AG04449 (cell line): Measurements from ENCODE around the gene TRIOBP.

Experiments used
- CTCF ChIA-PET: fragments of 350-600 bp; formaldehyde crosslinking; extraction: SDS; loops from one replicate; lab custom pipeline; 2021; ENCODE audit warnings: antibody characterized with exemption; lab: Yijun Ruan, JAX
- POLR2A ChIA-PET: fragments of 400-600, 350-600 bp; formaldehyde crosslinking; extraction: SDS; loops from one replicate; lab custom pipeline; 2020; ENCODE audit warnings: antibody characterized with exemption, inconsistent platforms; lab: Yijun Ruan, JAX
- DNase-seq: peaks from one replicate; pipeline ENCODE4 v3.0.0-alpha.2; 2010; ENCODE audit warnings: low read depth, low spot score
- H3K4me3 ChIP-seq: 2 replicates; pipeline ENCODE4 v1.5.1; 2011; ENCODE audit warnings: low read depth, mild to moderate bottlenecking, control low read depth, low read length
- CTCF ChIP-seq: IDR thresholded peaks from one replicate; pipeline ENCODE4 v1.5.1; 2011; ENCODE audit warnings: mild to moderate bottlenecking, moderate library complexity, low read length, control low read depth, inconsistent platforms; ENCODE audit not compliant: insufficient read depth; ENCODE audit errors: missing control alignments

TRIOBP gene

DNA sequence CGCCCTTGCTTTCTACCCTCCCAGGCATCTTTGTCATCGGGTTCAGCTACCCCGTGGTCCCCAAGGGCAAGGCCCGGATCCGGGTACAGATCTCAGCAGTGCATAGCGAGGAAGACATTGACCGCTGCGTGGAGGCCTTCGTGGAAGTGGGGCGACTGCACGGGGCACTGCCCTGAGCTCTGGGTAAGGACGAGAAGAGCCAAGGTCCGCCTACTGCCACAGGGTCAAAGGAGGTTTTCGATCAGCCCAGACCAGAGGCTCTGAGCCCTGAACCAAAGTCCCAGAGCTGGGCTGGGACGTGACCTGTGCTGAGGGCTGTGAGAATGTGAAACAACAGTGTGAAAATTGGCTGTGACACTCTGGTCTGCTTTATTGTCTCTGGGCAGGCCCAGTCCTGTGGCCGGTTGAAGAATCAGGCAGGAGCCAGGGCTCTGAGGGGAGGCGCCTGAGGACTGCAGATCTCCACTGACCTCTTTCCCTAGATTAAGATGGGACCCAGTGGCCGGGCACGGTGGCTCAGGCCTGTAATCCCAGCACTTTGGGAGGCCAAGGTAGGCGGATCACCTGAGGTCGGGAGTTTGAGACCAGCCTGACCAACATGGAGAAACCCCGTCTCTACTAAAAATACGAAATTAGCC, 119.8 kb downstream of the TRIOBP start:
- POLR2A ChIA-PET: no interaction called here
- TF ChIP-seq CTCF: no peak
- DNase-seq: no peak
- no peak overlapping the region for H3K4me3 ChIP-seq
- CTCF ChIA-PET: interaction anchor here (0.7 to 9.2 kb wide), 29 partner anchors 8 to 177 kb away, joined by 3 to 223 read pairs (median 7); partner anchors contain the start of genes ANKRD54, EIF3L, GCAT and MICALL1

- ChIA-PET CTCF (interaction anchor here (0.6 to 9.2 kb wide), 45 partner anchors 9 to 196 kb away, joined by 3 to 223 read pairs (median 4); partner anchors contain the start of genes ANKRD54, EIF3L, GCAT and MICALL1), POLR2A (interaction anchor here (1.3 to 1.8 kb wide), 4 partner anchors 10 to 26 kb away, joined by 5 to 8 read pairs (median 6); partner anchors contain the start of genes ANKRD54 and GCAT)
- DNase-seq: no peak
- H3K4me3 ChIP-seq: peak overlapping the region; percentile 10; the same call in 1 of the 2 replicates
- peak; percentile 90 for TF ChIP-seq CTCF
Measured at GRCh38 chr22:37817705-37818408, 121.0 kb downstream of the TRIOBP start.

- ChIA-PET CTCF (interaction anchor here (0.6 to 9.2 kb wide), 34 partner anchors 9 to 193 kb away, joined by 3 to 223 read pairs (median 6); partner anchors contain the start of genes ANKRD54, EIF3L, GCAT and POLR2F), POLR2A (interaction anchor here (1.3 to 1.8 kb wide), 4 partner anchors 9 to 26 kb away, joined by 5 to 8 read pairs (median 6); partner anchors contain the start of genes ANKRD54 and GCAT)
- DNase-seq: no peak
- peak overlapping the region; percentile 18 for H3K4me3 ChIP-seq
- peak; percentile 59 for TF ChIP-seq CTCF
Measured at GRCh38 chr22:37818409-37819104, 121.7 kb downstream of the TRIOBP start.

- no peak for DNase-seq
- POLR2A ChIA-PET: interaction anchor here (0.5 to 1.8 kb wide), 3 partner anchors 14 to 34 kb away, joined by 3 to 8 read pairs (median 5); partner anchors contain the start of gene ANKRD54
- H3K4me3 ChIP-seq: peak overlapping the region; percentile 18
- CTCF ChIA-PET: interaction anchor here (0.6 to 9.2 kb wide), 16 partner anchors 9 to 171 kb away, joined by 3 to 223 read pairs (median 14); partner anchors contain the start of genes ANKRD54 and GCAT
- no peak for TF ChIP-seq CTCF
Measured at GRCh38 chr22:37819105-37819433, 122.2 kb downstream of the TRIOBP start.

DNA sequence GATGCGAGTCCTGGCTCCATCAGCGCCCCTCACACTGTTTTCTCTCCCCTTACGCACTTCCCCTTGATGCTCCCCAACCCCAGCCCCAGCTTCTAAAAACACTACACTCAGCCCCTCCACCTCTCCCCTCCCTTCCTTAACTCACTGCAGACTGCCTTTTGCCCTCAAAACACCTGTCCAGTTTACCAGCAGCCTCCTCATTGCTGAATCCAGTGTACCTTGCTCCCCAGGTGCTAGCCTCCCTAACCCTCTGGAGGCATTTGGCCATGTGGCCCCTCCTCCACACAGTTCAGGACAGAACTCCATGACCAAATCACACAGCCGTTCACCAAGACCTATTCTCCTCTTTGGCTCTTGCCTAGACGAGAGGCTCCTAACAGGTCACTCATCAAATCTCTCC, 123.5 kb downstream of the TRIOBP start:
- no peak for DNase-seq
- H3K4me3 ChIP-seq: no peak overlapping the region
- no peak for TF ChIP-seq CTCF
- ChIA-PET CTCF (interaction anchor here (1.3 to 9.2 kb wide), 9 partner anchors 8 to 146 kb away, joined by 3 to 223 read pairs (median 55); partner anchors contain the start of genes ANKRD54 and GCAT), POLR2A (no interaction called here)
